ENCODE data around the gene OTUD1. TPM values are rescaled to one million over a fixed set of nuclear protein-coding genes. Genes with fewer than 3 reads are reported as not detected.
"Not testable (repeated sequence)": the region's sequence is repeated elsewhere in the genome, so short reads cannot be mapped to it uniquely, and the experiment has no call there.

The OTUD1 gene
- total RNA-seq = 10 to 100 TPM; 12.3 to 18.0 (median 16.9) TPM

GRCh38 chr10:23438547-23439451 lies at the start of gene OTUD1:
TSS of gene OTUD1 (plus strand) at chr10:23439075. CDS start at chr10:23439458, 383 bp downstream.
- Histone ChIP-seq H3K27ac (peak within 1 kb of the TSS; percentile 89 to 98 (median 94)), H3K9me3 (no peaks in the 10 kb centered on the region), H3K36me3 (no peaks in the 10 kb centered on the region), H3K4me3 (peak within 1 kb of the TSS; percentile 86 to 93 (median 89)), H3K4me1 (peaks cover 10 to 29% (median 23%) of the 10 kb centered on the region in 4 donors), H3K27me3 (no peaks in the 10 kb centered on the region)
- in situ Hi-C loops (cut with MboI; ENCODE audit: low pct_ligation_motif_present in 1 of 4, low pct_unique_long_range_greater_than_20kb in 1 of 4, low sequenced_read_pairs in 3 of 4) = no loop called here
- TF ChIP-seq POLR2A (IDR thresholded peaks at IDR 0.05) (peak; percentile 62), EP300 (IDR thresholded peaks at IDR 0.05; ENCODE audit: low read depth) (no peak), CTCF (IDR thresholded peaks at IDR 0.05) (peak in 2 of 5 experiments; percentile 40 to 51), POLR2AphosphoS5 (IDR thresholded peaks at IDR 0.05) (peak; percentile 49 to 79 (median 72))
- WGBS, 2 donors (ENCODE audit: low coverage in 1 of 2) = 0% methylated on average over 7 of the region's 115 CpGs; no CpG with 5 or more reads in 1 of the 2 donors
- peak; percentile 96 for DNase-seq
- intact Hi-C loops (cut with DNase I; ENCODE audit: low total_unique reads) = no loop called here

- H3K27me3 ChIP-seq; H3K4me1 ChIP-seq; H3K9me3 ChIP-seq; H3K4me3 ChIP-seq; H3K27ac ChIP-seq; H3K36me3 ChIP-seq; DNase-seq; intact Hi-C loops (cut with DNase I; ENCODE audit: low total_unique reads); in situ Hi-C loops (cut with MboI; ENCODE audit: low pct_ligation_motif_present in 1 of 4, low pct_unique_long_range_greater_than_20kb in 1 of 4, low sequenced_read_pairs in 3 of 4): not testable (repeated sequence)
- 78 to 83% methylated on average over 6 to 10 of the region's 10 CpGs for WGBS, 2 donors (ENCODE audit: low coverage in 1 of 2)
Observed at GRCh38 chr10:23390408-23390807, 48.5 kb upstream of the OTUD1 start.

- 86 to 96% methylated on average over 4 of the region's 4 CpGs for WGBS, 2 donors (ENCODE audit: low coverage in 1 of 2)
- intact Hi-C loops (cut with DNase I; ENCODE audit: low total_unique reads) (no loop called here), in situ Hi-C loops (cut with MboI; ENCODE audit: low pct_ligation_motif_present in 1 of 4, low pct_unique_long_range_greater_than_20kb in 1 of 4, low sequenced_read_pairs in 3 of 4) (no loop called here)
Observed at GRCh38 chr10:23390809-23391208, 48.1 kb upstream of the OTUD1 start.

GRCh38 chr10:23391821-23392220 lies 47.1 kb upstream of the OTUD1 start:
- Histone ChIP-seq H3K4me3 (no peak overlapping the region), H3K9me3 (no peaks in the 10 kb centered on the region), H3K27ac (no peak overlapping the region), H3K36me3 (no peaks in the 10 kb centered on the region), H3K4me1 (no peaks in the 10 kb centered on the region), H3K27me3 (no peaks in the 10 kb centered on the region)
- no peak for TF ChIP-seq POLR2AphosphoS5 (IDR thresholded peaks at IDR 0.05)
- TF ChIP-seq CTCF (IDR thresholded peaks at IDR 0.05) = no peak
- TF ChIP-seq POLR2A (IDR thresholded peaks at IDR 0.05) = no peak
- no peak for TF ChIP-seq EP300 (IDR thresholded peaks at IDR 0.05; ENCODE audit: low read depth)
- in situ Hi-C loops (cut with MboI; ENCODE audit: low pct_ligation_motif_present in 1 of 4, low pct_unique_long_range_greater_than_20kb in 1 of 4, low sequenced_read_pairs in 3 of 4) (no loop called here), intact Hi-C loops (cut with DNase I; ENCODE audit: low total_unique reads) (no loop called here)
- DNase-seq = no peak
- WGBS, 2 donors (ENCODE audit: low coverage in 1 of 2) = 78 to 89% methylated on average over 2 of the region's 2 CpGs

More at GRCh38 chr10:23390809-23391208, 48.1 kb upstream of the OTUD1 start:
- H3K36me3 ChIP-seq = no peaks in the 10 kb centered on the region
- H3K4me3 ChIP-seq = no peak overlapping the region
- TF ChIP-seq POLR2AphosphoS5 (IDR thresholded peaks at IDR 0.05) (no peak), EP300 (IDR thresholded peaks at IDR 0.05; ENCODE audit: low read depth) (no peak), POLR2A (IDR thresholded peaks at IDR 0.05) (no peak), CTCF (IDR thresholded peaks at IDR 0.05) (no peak)
- no peak for DNase-seq
- H3K27ac ChIP-seq = no peak overlapping the region
- no peaks in the 10 kb centered on the region for H3K9me3 ChIP-seq
- H3K27me3 ChIP-seq = no peaks in the 10 kb centered on the region
- H3K4me1 ChIP-seq = no peaks in the 10 kb centered on the region

Measured in transverse colon (tissue), 4 donors.